Gastrocnemius medialis (tissue), 4 donors: Measurements from ENCODE around the gene MYCBP2. TPM values are rescaled to one million over a fixed set of nuclear protein-coding genes. Genes with fewer than 3 reads are reported as not detected.
"Not testable (repeated sequence)": the region's sequence is repeated elsewhere in the genome, so short reads cannot be mapped to it uniquely, and the experiment has no call there.

Experiments used
- ATAC-seq, 2 donors: fragments of 150-250 bp; one replicate each; pipeline ENCODE4 v1.9.1; 2016
- DNase-seq, 2 donors: peaks; one replicate each; pipeline ENCODE4 v3.0.0-alpha.2; 2019
- H3K27ac ChIP-seq, 4 donors: fragments of 200-600 bp; sonication (generic); 1 replicate in 1 of 4; 2 replicates in 3 of 4; pipeline ENCODE4 v1.5.1; 2016 to 2018; ENCODE audit warnings: mild to moderate bottlenecking in 2 of 4, moderate library complexity in 1 of 4
- H3K27me3 ChIP-seq, 3 donors: fragments of 200-600 bp; sonication (generic) in 2 of 3; 1 replicate in 1 of 3; 2 replicates in 2 of 3; pipeline versions ENCODE4 v1.5.1 to v1.6.0; 2016 to 2019; ENCODE audit warnings: mild to moderate bottlenecking in 1 of 3, moderate library complexity in 1 of 3
- H3K36me3 ChIP-seq, 2 donors: fragments of 200-600 bp; sonication (generic) in 1 of 2; one replicate each; pipeline ENCODE4 v1.5.1; 2017 to 2018
- H3K4me1 ChIP-seq, 2 donors: fragments of 200-600 bp; sonication (generic) in 1 of 2; one replicate each; pipeline ENCODE4 v1.5.1; 2016 to 2017; ENCODE audit warnings: mild to moderate bottlenecking in 2 of 2
- H3K4me3 ChIP-seq, 4 donors: fragments of 200-600 bp; sonication (generic) in 3 of 4; 1 replicate in 1 of 4; 2 replicates in 3 of 4; pipeline ENCODE4 v1.5.1; 2016 to 2019; ENCODE audit warnings: mild to moderate bottlenecking in 2 of 4
- H3K9me3 ChIP-seq, 3 donors: fragments of 200-600 bp; sonication (generic) in 2 of 3; 1 replicate in 1 of 3; 2 replicates in 2 of 3; pipeline ENCODE4 v1.5.1; 2016 to 2019
- CTCF ChIP-seq, 5 experiments: fragments of 450-650 bp in 3 of 5; fragments of 200-600 bp in 2 of 5; sonication (generic) in 2 of 5; IDR thresholded peaks in 4 of 5; conservative IDR thresholded peaks in 1 of 5; 1 replicate in 4 of 5; 2 replicates in 1 of 5; pipeline ENCODE4 v1.5.1; 2016 to 2019; ENCODE audit warnings: antibody characterized with exemption in 5 of 5, mild to moderate bottlenecking in 3 of 5, moderate library complexity in 3 of 5
- POLR2A ChIP-seq, 2 donors: fragments of 450-650 bp; IDR thresholded peaks; one replicate each; pipeline ENCODE4 v1.6.1; 2017; ENCODE audit warnings: antibody characterized with exemption in 2 of 2, mild to moderate bottlenecking in 2 of 2, moderate library complexity in 2 of 2
- in situ Hi-C, 4 donors: fragments of 200-750 bp; cut with MboI; loops; one replicate each; pipeline versions ENCODE4 v1.15.0 to v1.8.0; 2017; ENCODE audit warnings: low sequenced_read_pairs in 4 of 4
- intact Hi-C: fragments of 100-400 bp; cut with DNase I; formaldehyde crosslinking; loops from one replicate; pipeline ENCODE4 v1.15.1; 2023; ENCODE audit warnings: low total_unique reads
- total RNA-seq, 4 donors: library from RNA; depleted of rRNA; stranded (reverse); fragments of >200 nt; gene quantifications; one replicate each; pipeline versions ENCODE4 v1.1.0 to v1.2.3, GENCODE V29; 2016

The MYCBP2 gene
- total RNA-seq, 4 donors from 2014 or later: 42.1 to 56.9 (median 45.1) TPM

DNA sequence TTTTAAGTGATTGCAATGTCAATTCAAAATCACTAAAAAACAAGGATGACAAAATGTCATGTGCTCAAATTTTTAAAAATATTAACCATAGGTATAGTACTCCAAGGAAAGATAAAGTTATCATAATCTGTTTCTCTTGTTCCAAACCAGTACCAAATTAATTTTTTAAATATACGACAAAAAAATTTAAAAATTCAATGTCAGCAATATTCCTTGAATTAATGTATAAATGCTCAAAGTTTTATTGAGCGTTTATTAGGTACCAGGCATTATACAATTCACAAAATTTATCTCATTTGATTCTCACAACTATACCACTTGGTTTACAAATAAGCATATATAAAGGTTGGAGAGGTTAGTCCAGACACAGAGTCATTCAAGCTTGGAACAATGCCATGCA lies 64.7 kb downstream of the MYCBP2 start:
- Histone ChIP-seq H3K36me3 (peaks cover 0 to 48% of the 10 kb centered on the region in 2 donors), H3K9me3 (no peaks in the 10 kb centered on the region)

DNA sequence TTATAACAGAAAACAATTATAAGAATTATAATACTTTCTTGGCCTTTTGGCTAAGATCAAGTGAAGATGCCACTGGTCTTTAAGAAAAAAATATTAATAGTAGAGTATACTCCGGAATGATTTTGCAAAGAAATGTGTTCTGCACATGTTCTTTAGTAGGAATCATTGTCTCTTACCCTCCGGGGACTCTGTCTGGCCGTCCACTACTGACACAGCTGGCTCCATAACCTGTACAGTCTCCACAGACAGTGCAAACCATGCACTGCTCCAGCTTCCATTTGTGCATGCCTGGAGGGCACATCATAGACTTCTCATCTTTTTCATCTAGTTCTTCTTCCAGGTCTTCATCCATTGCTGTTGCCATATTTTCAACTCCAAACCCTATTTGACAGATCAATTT lies 75.9 kb downstream of the MYCBP2 start:
- intact Hi-C loops: no loop called here
- in situ Hi-C loops: no loop called here
- no peaks in the 10 kb centered on the region for H3K27me3 ChIP-seq
- no peaks in the 10 kb centered on the region for H3K9me3 ChIP-seq
- TF ChIP-seq CTCF (IDR thresholded peaks at IDR 0.05 in 4 of 5, conservative IDR thresholded peaks at IDR 0.05 in 1 of 5): no peak
- no peak for TF ChIP-seq POLR2A (IDR thresholded peaks at IDR 0.05)
- DNase-seq (no peak), ATAC-seq (no peak)
- H3K27ac ChIP-seq: no peak overlapping the region
- no peak overlapping the region for H3K4me3 ChIP-seq
- H3K36me3 ChIP-seq: peaks cover 0 to 2% of the 10 kb centered on the region in 2 donors
- no peaks in the 10 kb centered on the region for H3K4me1 ChIP-seq

More for the DNA sequence above, 64.7 kb downstream of the MYCBP2 start:
- no peak for TF ChIP-seq CTCF (IDR thresholded peaks at IDR 0.05 in 4 of 5, conservative IDR thresholded peaks at IDR 0.05 in 1 of 5)
- TF ChIP-seq POLR2A (IDR thresholded peaks at IDR 0.05): no peak
- ATAC-seq (no peak), DNase-seq (no peak)
- Histone ChIP-seq H3K4me1 (no peaks in the 10 kb centered on the region), H3K27me3 (no peaks in the 10 kb centered on the region), H3K4me3 (no peak overlapping the region), H3K27ac (no peak overlapping the region)
- in situ Hi-C loops: no loop called here
- intact Hi-C loops: no loop called here

- in situ Hi-C loops, H3K4me3 ChIP-seq, H3K4me1 ChIP-seq, H3K9me3 ChIP-seq, ATAC-seq, DNase-seq, H3K27me3 ChIP-seq, intact Hi-C loops, H3K27ac ChIP-seq: not testable (repeated sequence)
- H3K36me3 ChIP-seq: peaks cover 11 to 26% of the 10 kb centered on the region in 2 donors
These were observed 81.7 kb downstream of the MYCBP2 start for GRCh38 chr13:77245224-77245623.

DNA sequence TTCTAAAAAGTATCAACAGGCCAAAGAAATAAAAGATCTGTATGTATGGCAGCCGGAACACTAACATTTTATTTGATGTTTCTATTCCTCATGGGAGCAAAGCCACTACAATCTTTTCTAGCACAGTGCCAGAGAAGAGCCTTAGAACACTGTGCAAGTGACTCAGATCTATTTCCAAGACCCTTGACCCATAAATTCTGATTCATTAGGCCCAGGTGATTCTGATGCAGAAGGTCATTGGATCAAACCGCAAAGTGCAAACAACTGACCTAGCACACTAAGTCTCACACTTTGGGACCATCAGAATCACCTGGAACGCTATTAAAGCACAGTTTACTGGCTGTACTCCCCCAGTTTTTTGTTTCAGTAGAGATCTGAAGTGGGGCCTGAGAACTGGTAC lies 87.6 kb downstream of the MYCBP2 start:
- in situ Hi-C loops (no loop called here), intact Hi-C loops (no loop called here)
- H3K27me3 ChIP-seq: no peaks in the 10 kb centered on the region
- ATAC-seq: no peak
- DNase-seq: no peak
- peaks cover 11 to 36% of the 10 kb centered on the region in 2 donors for H3K36me3 ChIP-seq
- no peaks in the 10 kb centered on the region for H3K4me1 ChIP-seq
- H3K27ac ChIP-seq: no peak overlapping the region
- H3K4me3 ChIP-seq: no peak overlapping the region
- no peaks in the 10 kb centered on the region for H3K9me3 ChIP-seq
- no peak for TF ChIP-seq CTCF (IDR thresholded peaks at IDR 0.05 in 4 of 5, conservative IDR thresholded peaks at IDR 0.05 in 1 of 5)
- no peak for TF ChIP-seq POLR2A (IDR thresholded peaks at IDR 0.05)

DNA sequence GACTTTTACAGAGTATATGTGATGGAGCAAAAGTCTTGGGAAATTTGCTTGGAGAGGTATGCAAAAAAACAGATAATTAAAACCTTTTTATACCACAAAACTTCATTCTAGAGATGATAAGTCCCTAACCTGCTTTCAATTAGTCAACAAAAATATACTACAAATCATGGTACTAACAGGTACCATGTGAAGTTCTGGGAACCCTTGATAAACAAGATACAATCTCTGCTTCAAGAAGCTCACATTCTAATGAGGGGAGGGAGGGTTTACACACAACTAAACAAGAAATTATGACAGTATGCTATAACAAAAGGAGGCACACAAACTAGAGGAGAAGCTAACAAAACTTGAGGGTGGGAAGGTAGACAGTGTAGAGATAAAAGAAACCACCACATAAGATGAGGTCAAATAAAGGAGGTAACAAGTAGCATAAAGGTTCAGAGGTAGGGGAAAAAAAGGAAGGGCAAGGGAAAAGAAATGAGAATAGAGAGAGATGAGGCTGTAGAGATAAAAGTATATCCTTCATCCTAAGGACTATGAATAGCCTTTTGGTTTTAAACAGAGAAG lies 91.4 kb downstream of the MYCBP2 start:
- intact Hi-C loops: no loop called here
- peaks cover 0 to 13% of the 10 kb centered on the region in 2 donors for H3K36me3 ChIP-seq
- H3K27ac ChIP-seq: no peak overlapping the region
- TF ChIP-seq CTCF (IDR thresholded peaks at IDR 0.05 in 4 of 5, conservative IDR thresholded peaks at IDR 0.05 in 1 of 5): no peak
- no peak for TF ChIP-seq POLR2A (IDR thresholded peaks at IDR 0.05)
- ATAC-seq (no peak), DNase-seq (no peak)
- H3K27me3 ChIP-seq: no peaks in the 10 kb centered on the region
- in situ Hi-C loops: no loop called here
- H3K4me3 ChIP-seq: no peak overlapping the region
- H3K9me3 ChIP-seq: no peaks in the 10 kb centered on the region
- H3K4me1 ChIP-seq: no peaks in the 10 kb centered on the region
